ENCODE data around the gene USP43.
"Not testable (repeated sequence)": the region's sequence is repeated elsewhere in the genome, so short reads cannot be mapped to it uniquely, and the experiment has no call there.

The USP43 gene

GRCh38 chr17:9622961-9623360, 22.4 kb upstream of the USP43 start:
- Histone ChIP-seq H3K27ac (no peak overlapping the region), H3K9ac (ENCODE audit: insufficient read length) (no peak overlapping the region), H3K4me3 (no peak overlapping the region), H3K9me3 (ENCODE audit: low read depth, low read length) (no peaks in the 10 kb centered on the region), H3K36me3 (ENCODE audit: insufficient read depth, low read length) (no peaks in the 10 kb centered on the region)
- TF ChIP-seq FOXP2 (optimal IDR thresholded peaks at IDR 0.05; ENCODE audit: control extremely low read depth, extremely low read length, insufficient read depth) (no peak), EZH2 (IDR thresholded peaks at IDR 0.05) (no peak), POLR2AphosphoS5 (IDR thresholded peaks at IDR 0.05; ENCODE audit: borderline replicate concordance, low read depth, low read length) (no peak)
- DNase-seq (ENCODE audit: low read depth, low spot score) = no peak

DNA sequence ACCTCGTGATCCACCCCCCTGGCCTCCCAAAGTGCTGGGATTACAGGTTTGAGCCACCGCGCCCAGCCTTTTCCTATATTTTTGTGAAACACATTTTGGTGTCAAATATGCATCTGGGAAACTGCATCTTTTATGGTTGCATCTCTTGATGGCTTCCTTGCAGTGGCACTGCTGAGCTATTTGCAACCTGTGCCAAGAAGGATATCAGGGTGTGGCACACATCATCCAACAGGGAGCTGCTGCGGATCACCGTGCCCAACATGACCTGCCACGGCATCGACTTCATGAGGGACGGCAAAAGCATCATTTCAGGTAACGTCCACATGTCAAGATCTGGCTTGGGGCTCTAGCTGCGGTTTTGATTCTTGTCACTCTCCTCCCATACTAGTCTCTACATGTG, 16.8 kb upstream of the USP43 start:
- no peak overlapping the region for H3K9ac ChIP-seq (ENCODE audit: insufficient read length)
- no peak for DNase-seq (ENCODE audit: low read depth, low spot score)
- TF ChIP-seq EZH2 (IDR thresholded peaks at IDR 0.05) (no peak), FOXP2 (optimal IDR thresholded peaks at IDR 0.05; ENCODE audit: control extremely low read depth, extremely low read length, insufficient read depth) (no peak), POLR2AphosphoS5 (IDR thresholded peaks at IDR 0.05; ENCODE audit: borderline replicate concordance, low read depth, low read length) (no peak)

DNA sequence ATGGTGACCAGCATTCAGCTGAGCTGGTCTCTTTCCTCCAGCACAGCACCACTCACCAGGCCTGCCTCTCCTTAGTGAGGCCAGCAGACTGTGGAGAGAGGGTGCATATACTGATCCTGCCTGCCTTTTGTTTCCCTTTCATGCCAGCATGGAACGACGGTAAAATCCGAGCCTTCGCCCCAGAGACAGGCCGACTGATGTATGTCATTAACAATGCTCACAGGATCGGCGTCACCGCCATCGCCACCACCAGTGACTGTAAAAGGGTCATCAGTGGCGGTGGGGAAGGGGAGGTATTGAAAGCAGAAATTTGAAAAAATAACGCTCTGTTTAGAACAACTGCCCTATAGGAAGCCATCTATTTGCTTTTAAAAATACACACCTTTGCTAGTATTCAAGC, 12.6 kb upstream of the USP43 start:
- no peak overlapping the region for H3K9ac ChIP-seq (ENCODE audit: insufficient read length)
- TF ChIP-seq FOXP2 (optimal IDR thresholded peaks at IDR 0.05; ENCODE audit: control extremely low read depth, extremely low read length, insufficient read depth) (no peak), EZH2 (IDR thresholded peaks at IDR 0.05) (no peak), POLR2AphosphoS5 (IDR thresholded peaks at IDR 0.05; ENCODE audit: borderline replicate concordance, low read depth, low read length) (no peak)
- no peaks in the 10 kb centered on the region for H3K9me3 ChIP-seq (ENCODE audit: low read depth, low read length)
- no peak for DNase-seq (ENCODE audit: low read depth, low spot score)
- H3K4me3 ChIP-seq = no peak overlapping the region
- H3K27ac ChIP-seq = no peak overlapping the region
- no peaks in the 10 kb centered on the region for H3K36me3 ChIP-seq (ENCODE audit: insufficient read depth, low read length)

More for the DNA sequence above, 16.8 kb upstream of the USP43 start:
- Histone ChIP-seq H3K4me3 (no peak overlapping the region), H3K9me3 (ENCODE audit: low read depth, low read length) (no peaks in the 10 kb centered on the region), H3K27ac (no peak overlapping the region), H3K36me3 (ENCODE audit: insufficient read depth, low read length) (no peaks in the 10 kb centered on the region)

GRCh38 chr17:9635340-9635739, 10.0 kb upstream of the USP43 start:
- Histone ChIP-seq H3K9ac (ENCODE audit: insufficient read length) (no peak overlapping the region), H3K4me3 (no peak overlapping the region), H3K27ac (no peak overlapping the region), H3K36me3 (ENCODE audit: insufficient read depth, low read length) (no peaks in the 10 kb centered on the region), H3K9me3 (ENCODE audit: low read depth, low read length) (no peaks in the 10 kb centered on the region)
- TF ChIP-seq EZH2 (IDR thresholded peaks at IDR 0.05) = no peak
- TF ChIP-seq FOXP2 (optimal IDR thresholded peaks at IDR 0.05; ENCODE audit: control extremely low read depth, extremely low read length, insufficient read depth) = no peak
- TF ChIP-seq POLR2AphosphoS5 (IDR thresholded peaks at IDR 0.05; ENCODE audit: borderline replicate concordance, low read depth, low read length) = no peak
- DNase-seq (ENCODE audit: low read depth, low spot score) = no peak

GRCh38 chr17:9636501-9636900, 8.8 kb upstream of the USP43 start:
- Histone ChIP-seq H3K36me3 (ENCODE audit: insufficient read depth, low read length) (no peaks in the 10 kb centered on the region), H3K9me3 (ENCODE audit: low read depth, low read length) (no peaks in the 10 kb centered on the region), H3K9ac (ENCODE audit: insufficient read length) (no peak overlapping the region), H3K4me3 (no peak overlapping the region), H3K27ac (no peak overlapping the region)
- TF ChIP-seq POLR2AphosphoS5 (IDR thresholded peaks at IDR 0.05; ENCODE audit: borderline replicate concordance, low read depth, low read length) (no peak), EZH2 (IDR thresholded peaks at IDR 0.05) (no peak), FOXP2 (optimal IDR thresholded peaks at IDR 0.05; ENCODE audit: control extremely low read depth, extremely low read length, insufficient read depth) (no peak)
- no peak for DNase-seq (ENCODE audit: low read depth, low spot score)

DNA sequence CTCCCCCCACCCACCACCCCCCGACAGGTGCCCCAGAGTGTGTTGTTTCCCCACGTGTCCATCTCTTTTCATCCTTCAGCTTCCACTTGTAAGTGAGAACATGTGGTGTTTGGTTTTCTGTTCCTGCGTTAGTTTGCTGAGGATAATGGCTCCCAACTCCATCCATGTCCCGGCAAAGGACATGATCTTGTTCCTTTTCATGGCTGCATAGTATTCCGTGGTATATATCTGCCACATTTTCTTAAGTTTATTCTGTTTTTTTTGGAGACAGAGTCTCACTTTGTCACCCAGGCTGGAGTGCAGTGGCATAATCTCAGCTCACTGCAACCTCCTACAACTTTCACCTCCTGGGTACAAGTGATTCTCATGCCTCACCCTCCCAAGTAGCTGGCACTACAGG, 4.9 kb upstream of the USP43 start:
- H3K27ac ChIP-seq; H3K9ac ChIP-seq (ENCODE audit: insufficient read length); H3K9me3 ChIP-seq (ENCODE audit: low read depth, low read length); DNase-seq (ENCODE audit: low read depth, low spot score); H3K36me3 ChIP-seq (ENCODE audit: insufficient read depth, low read length); H3K4me3 ChIP-seq: not testable (repeated sequence)

- Histone ChIP-seq H3K9me3 (ENCODE audit: low read depth, low read length) (no peaks in the 10 kb centered on the region), H3K4me3 (no peak overlapping the region), H3K36me3 (ENCODE audit: insufficient read depth, low read length) (no peaks in the 10 kb centered on the region), H3K9ac (ENCODE audit: insufficient read length) (no peak overlapping the region), H3K27ac (no peak overlapping the region)
- TF ChIP-seq POLR2AphosphoS5 (IDR thresholded peaks at IDR 0.05; ENCODE audit: borderline replicate concordance, low read depth, low read length) = no peak
- TF ChIP-seq FOXP2 (optimal IDR thresholded peaks at IDR 0.05; ENCODE audit: control extremely low read depth, extremely low read length, insufficient read depth) = no peak
- TF ChIP-seq EZH2 (IDR thresholded peaks at IDR 0.05) = no peak
- DNase-seq (ENCODE audit: low read depth, low spot score) = no peak
These were observed 1.7 kb upstream of the USP43 start for GRCh38 chr17:9643611-9644010.

- H3K9me3 ChIP-seq (ENCODE audit: low read depth, low read length) = no peaks in the 10 kb centered on the region
- no peak for DNase-seq (ENCODE audit: low read depth, low spot score)
- H3K4me3 ChIP-seq = peak overlapping the region; percentile 84
- H3K9ac ChIP-seq (ENCODE audit: insufficient read length) = no peak overlapping the region
- H3K36me3 ChIP-seq (ENCODE audit: insufficient read depth, low read length) = no peaks in the 10 kb centered on the region
- no peak overlapping the region for H3K27ac ChIP-seq
- TF ChIP-seq POLR2AphosphoS5 (IDR thresholded peaks at IDR 0.05; ENCODE audit: borderline replicate concordance, low read depth, low read length) (no peak), FOXP2 (optimal IDR thresholded peaks at IDR 0.05; ENCODE audit: control extremely low read depth, extremely low read length, insufficient read depth) (no peak), EZH2 (IDR thresholded peaks at IDR 0.05) (no peak)
These were observed 681 bp downstream of the USP43 start for GRCh38 chr17:9645851-9646545.

- DNase-seq (ENCODE audit: low read depth, low spot score) = no peak
- H3K27ac ChIP-seq = no peak overlapping the region
- H3K9ac ChIP-seq (ENCODE audit: insufficient read length) = no peak overlapping the region
- no peak overlapping the region for H3K4me3 ChIP-seq
- no peaks in the 10 kb centered on the region for H3K36me3 ChIP-seq (ENCODE audit: insufficient read depth, low read length)
- H3K9me3 ChIP-seq (ENCODE audit: low read depth, low read length) = no peaks in the 10 kb centered on the region
- no peak for TF ChIP-seq FOXP2 (optimal IDR thresholded peaks at IDR 0.05; ENCODE audit: control extremely low read depth, extremely low read length, insufficient read depth)
- no peak for TF ChIP-seq EZH2 (IDR thresholded peaks at IDR 0.05)
- TF ChIP-seq POLR2AphosphoS5 (IDR thresholded peaks at IDR 0.05; ENCODE audit: borderline replicate concordance, low read depth, low read length) = no peak
These were observed 1.2 kb downstream of the USP43 start for GRCh38 chr17:9646546-9646885.

Data from SK-N-MC (cell line).